ENCODE results near the gene ZNF579.

Gene ZNF579

GRCh38 chr19:55611983-55612645 lies 31.5 kb upstream of the ZNF579 start:
- TF ChIP-seq CTCF (IDR thresholded peaks at IDR 0.05; ENCODE audit: low read depth, low read length, missing control alignments) = no peak
- DNase-seq (ENCODE audit: low read depth) = no peak
- no peak overlapping the region for H3K4me3 ChIP-seq (ENCODE audit: low read depth, low read length)

GRCh38 chr19:55611300-55611982 lies 30.8 kb upstream of the ZNF579 start:
- DNase-seq (ENCODE audit: low read depth) = no peak
- H3K4me3 ChIP-seq (ENCODE audit: low read depth, low read length) = no peak overlapping the region
- no peak for TF ChIP-seq CTCF (IDR thresholded peaks at IDR 0.05; ENCODE audit: low read depth, low read length, missing control alignments)

DNA sequence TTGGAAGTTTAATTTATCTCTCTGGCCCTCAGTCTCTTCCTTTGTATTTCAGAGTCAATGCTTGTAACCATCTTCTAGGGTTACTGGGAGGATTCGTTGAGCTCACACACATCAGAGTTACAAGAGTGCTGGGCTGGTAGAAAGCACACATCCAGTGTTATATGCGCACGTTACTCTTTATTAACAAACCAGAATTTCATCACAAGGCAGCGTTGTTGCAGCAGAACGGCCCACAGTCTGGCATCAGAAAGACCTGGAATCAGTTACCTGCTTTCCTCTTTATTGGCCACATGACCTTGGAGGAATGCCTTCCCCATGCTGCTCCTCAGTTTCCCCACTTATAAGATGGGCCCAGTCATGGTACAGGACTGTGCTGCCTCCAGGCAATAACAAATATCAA lies 28.7 kb upstream of the ZNF579 start:
- no peak for TF ChIP-seq CTCF (IDR thresholded peaks at IDR 0.05; ENCODE audit: low read depth, low read length, missing control alignments)
- no peak overlapping the region for H3K4me3 ChIP-seq (ENCODE audit: low read depth, low read length)
- DNase-seq (ENCODE audit: low read depth) = no peak

DNA sequence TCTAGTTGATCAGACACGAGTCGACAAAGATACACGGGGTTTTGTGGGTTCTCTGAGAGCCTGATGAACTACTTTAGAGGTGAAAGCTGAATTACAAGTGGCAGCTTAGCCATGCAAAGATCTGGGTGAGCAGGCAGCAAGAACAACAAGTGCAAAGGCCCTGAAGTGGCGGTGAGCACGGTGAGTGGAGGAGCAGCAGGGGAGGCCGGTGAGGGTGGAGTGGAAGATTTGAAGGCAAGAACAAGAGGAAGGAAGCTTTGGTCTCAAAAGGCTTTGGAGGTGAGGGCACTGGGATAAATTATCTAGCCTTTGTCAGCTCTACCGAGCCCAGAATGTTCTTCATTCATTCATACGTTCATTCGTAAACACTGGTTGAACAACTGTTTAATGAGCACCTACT lies 26.2 kb upstream of the ZNF579 start:
- H3K4me3 ChIP-seq (ENCODE audit: low read depth, low read length) = peak overlapping the region; percentile 98
- TF ChIP-seq CTCF (IDR thresholded peaks at IDR 0.05; ENCODE audit: low read depth, low read length, missing control alignments) = no peak
- DNase-seq (ENCODE audit: low read depth) = no peak

DNA sequence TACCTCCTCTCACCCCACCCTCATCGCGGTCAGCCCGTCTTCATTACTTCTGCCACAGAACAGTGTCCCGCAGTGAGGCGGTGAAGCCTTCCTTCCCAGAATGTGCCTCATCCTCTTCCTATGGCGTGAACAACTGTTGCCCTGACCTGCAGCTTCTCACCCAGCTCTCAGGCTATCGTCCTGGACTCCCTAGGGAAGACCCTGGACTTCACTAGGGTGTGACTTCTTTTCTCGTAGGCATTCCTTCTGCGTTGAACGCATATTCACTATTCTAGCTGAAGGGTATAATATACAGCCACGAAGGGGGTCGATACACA lies 25.8 kb upstream of the ZNF579 start:
- TF ChIP-seq CTCF (IDR thresholded peaks at IDR 0.05; ENCODE audit: low read depth, low read length, missing control alignments) = no peak
- H3K4me3 ChIP-seq (ENCODE audit: low read depth, low read length) = peak overlapping the region; percentile 98
- DNase-seq (ENCODE audit: low read depth) = no peak

- peak; percentile 57 for DNase-seq (ENCODE audit: low read depth)
- peak within 1 kb of the TSS; percentile 98 for H3K4me3 ChIP-seq (ENCODE audit: low read depth, low read length)
- peak; percentile 81 for TF ChIP-seq CTCF (IDR thresholded peaks at IDR 0.05; ENCODE audit: low read depth, low read length, missing control alignments)
Measured at GRCh38 chr19:55605637-55606470, 25.2 kb upstream of the ZNF579 start, which contains the start of gene ZNF865. Gene ZNF865, plus strand, starts transcription at chr19:55605647. Its CDS starts 7,972 bp downstream, at chr19:55613619.

All from GM12864 (cell line).